Left lung (tissue), 10 donors: ENCODE results near the gene PHC2. TPM values are rescaled to one million over a fixed set of nuclear protein-coding genes. Genes with fewer than 3 reads are reported as not detected.
"Not testable (repeated sequence)": the region's sequence is repeated elsewhere in the genome, so short reads cannot be mapped to it uniquely, and the experiment has no call there.

Source experiments
- ATAC-seq: fragments of 200-7000 bp; cut with Tn5 transposase; one replicate; pipeline ENCODE4 v1.9.1; 2020; ENCODE audit warnings: moderate library complexity
- DNase-seq, 4 donors: peaks; one replicate each; pipeline ENCODE4 v3.0.0-alpha.2; 2013 to 2020
- H3K27ac ChIP-seq, 2 donors: fragments of 200-600 bp; sonication (generic) in 1 of 2; one replicate each; pipeline versions ENCODE4 v1.5.0 to v1.8.0; 2020 to 2021
- H3K27me3 ChIP-seq, 2 donors: fragments of 200-600 bp; sonication (generic) in 1 of 2; one replicate each; pipeline versions ENCODE4 v1.5.0 to v1.8.0; 2020 to 2021
- H3K36me3 ChIP-seq, 2 donors: fragments of 200-600 bp; sonication (generic) in 1 of 2; one replicate each; pipeline versions ENCODE4 v1.5.0 to v1.8.0; 2020 to 2021
- H3K4me1 ChIP-seq, 2 donors: fragments of 200-600 bp; one replicate each; pipeline ENCODE4 v1.8.0; 2021
- H3K4me3 ChIP-seq, 2 donors: fragments of 200-600 bp; sonication (generic) in 1 of 2; one replicate each; pipeline versions ENCODE4 v1.5.0 to v1.8.0; 2020 to 2021; ENCODE audit warnings: mild to moderate bottlenecking in 1 of 2
- H3K9me3 ChIP-seq, 2 donors: fragments of 200-600 bp; sonication (generic) in 1 of 2; one replicate each; pipeline versions ENCODE4 v1.5.0 to v1.8.0; 2020 to 2021
- intact Hi-C, 2 donors: fragments of 100-400 bp; cut with DNase I; formaldehyde crosslinking; loops; one replicate each; pipeline versions ENCODE4 v1.11.2 to v1.14.2; 2022
- polyA plus RNA-seq, 6 donors: library from polyadenylated mRNA; unstranded; fragments of 120-200 nt; gene quantifications; one replicate each; pipeline ENCODE4 v1.2.1, GENCODE V29; 2013; ENCODE audit not compliant: insufficient read length in 6 of 6
- total RNA-seq, 2 donors: library from RNA; stranded (reverse); fragmentation: NEBNext Ultra II Directional; extraction: Animal tissue kit (Norgen Biotek cat#: 25700); gene quantifications; one replicate each; pipeline ENCODE4 v1.2.1, GENCODE V29; 2021
- TF ChIP-seq, protein P1 (sequence below), 2 donors: fragments of 200-600 bp; sonication (generic) in 1 of 2; IDR thresholded peaks; one replicate each; pipeline versions ENCODE4 v1.5.0 to v1.8.0; 2021; ENCODE audit warnings: antibody characterized with exemption in 2 of 2
- donor health status: DM: no; HTN: yes; CAD: no.
- donor health status: DM: no; HTN: no; CAD: no.

The PHC2 gene
- total and polyA plus RNA-seq, 8 donors: 78.2 to 125 (median 83.0) TPM

DNA sequence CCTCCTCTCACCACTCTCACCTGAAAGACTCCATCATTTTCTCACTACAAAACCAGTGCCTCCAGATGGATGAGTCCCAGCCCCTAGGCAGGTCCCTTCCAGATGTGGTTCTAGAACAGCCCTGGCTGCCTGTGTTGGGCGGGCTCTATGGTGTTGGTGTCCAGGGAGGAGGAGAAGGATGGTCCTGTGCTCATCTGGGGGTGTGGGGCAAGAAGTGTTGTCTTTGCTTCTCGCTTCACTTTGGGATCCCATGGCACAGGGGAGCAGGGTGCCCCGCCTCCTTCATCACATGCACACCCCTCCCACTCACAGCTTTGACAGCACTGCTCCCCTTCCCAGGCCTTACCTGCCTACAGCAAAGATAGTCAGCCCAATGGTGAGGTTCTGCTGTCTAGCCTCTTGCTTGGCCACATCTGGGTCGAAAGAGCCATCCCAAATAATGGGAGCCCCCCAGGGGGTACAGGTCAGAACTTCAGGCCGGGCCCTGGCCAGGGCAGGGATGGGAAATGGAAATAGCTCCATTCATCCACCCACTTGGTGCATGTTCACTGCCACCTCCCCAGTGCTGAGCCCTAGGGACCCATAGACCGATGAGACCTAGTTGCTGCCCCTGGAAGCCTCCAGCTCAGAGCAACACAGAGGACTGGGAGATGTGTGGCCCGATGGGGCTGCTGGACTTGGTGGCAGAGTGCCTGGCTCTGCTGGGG, 119.0 kb downstream of the PHC2 start:
- no peak for ATAC-seq
- intact Hi-C loops: no loop called here
- Histone ChIP-seq H3K9me3 (no peaks in the 10 kb centered on the region), H3K36me3 (no peaks in the 10 kb centered on the region), H3K4me3 (no peak overlapping the region), H3K27ac (no peak overlapping the region), H3K4me1 (peaks cover 1 to 4% of the 10 kb centered on the region in 2 donors), H3K27me3 (peaks cover 2 to 5% of the 10 kb centered on the region in 2 donors)
- TF ChIP-seq, protein P1, sequence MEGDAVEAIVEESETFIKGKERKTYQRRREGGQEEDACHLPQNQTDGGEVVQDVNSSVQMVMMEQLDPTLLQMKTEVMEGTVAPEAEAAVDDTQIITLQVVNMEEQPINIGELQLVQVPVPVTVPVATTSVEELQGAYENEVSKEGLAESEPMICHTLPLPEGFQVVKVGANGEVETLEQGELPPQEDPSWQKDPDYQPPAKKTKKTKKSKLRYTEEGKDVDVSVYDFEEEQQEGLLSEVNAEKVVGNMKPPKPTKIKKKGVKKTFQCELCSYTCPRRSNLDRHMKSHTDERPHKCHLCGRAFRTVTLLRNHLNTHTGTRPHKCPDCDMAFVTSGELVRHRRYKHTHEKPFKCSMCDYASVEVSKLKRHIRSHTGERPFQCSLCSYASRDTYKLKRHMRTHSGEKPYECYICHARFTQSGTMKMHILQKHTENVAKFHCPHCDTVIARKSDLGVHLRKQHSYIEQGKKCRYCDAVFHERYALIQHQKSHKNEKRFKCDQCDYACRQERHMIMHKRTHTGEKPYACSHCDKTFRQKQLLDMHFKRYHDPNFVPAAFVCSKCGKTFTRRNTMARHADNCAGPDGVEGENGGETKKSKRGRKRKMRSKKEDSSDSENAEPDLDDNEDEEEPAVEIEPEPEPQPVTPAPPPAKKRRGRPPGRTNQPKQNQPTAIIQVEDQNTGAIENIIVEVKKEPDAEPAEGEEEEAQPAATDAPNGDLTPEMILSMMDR (IDR thresholded peaks at IDR 0.05): no peak
- peak in 1 of 4 donors; percentile 40 for DNase-seq

DNA sequence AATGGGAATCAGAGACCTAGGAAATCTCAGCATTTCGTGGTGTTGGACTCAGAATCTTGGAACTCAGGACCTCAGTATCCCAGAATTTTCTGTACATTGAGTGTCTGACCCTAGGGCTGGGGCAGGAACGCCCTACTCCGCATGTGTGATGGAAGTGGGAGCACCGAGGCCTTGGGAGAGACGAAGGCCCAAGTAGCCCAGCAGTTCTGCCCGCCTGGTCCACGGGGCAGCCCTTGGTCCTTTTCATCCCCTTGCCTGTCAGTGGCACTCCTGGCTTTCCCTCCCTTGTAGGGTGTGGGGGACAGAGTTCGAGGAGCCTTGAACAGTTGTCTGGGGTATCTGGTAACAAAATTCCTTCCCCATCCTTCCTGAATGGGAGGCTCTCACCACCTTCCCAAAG, 120.2 kb downstream of the PHC2 start:
- Histone ChIP-seq H3K27ac (no peak overlapping the region), H3K36me3 (no peaks in the 10 kb centered on the region), H3K27me3 (peaks cover 8 to 16% of the 10 kb centered on the region in 2 donors), H3K9me3 (no peaks in the 10 kb centered on the region), H3K4me1 (peaks cover 5 to 14% of the 10 kb centered on the region in 2 donors), H3K4me3 (no peak overlapping the region)
- TF ChIP-seq, protein P1 (IDR thresholded peaks at IDR 0.05): no peak
- intact Hi-C loops: no loop called here
- ATAC-seq (no peak), DNase-seq (peak in 1 of 4 donors; percentile 53)

DNA sequence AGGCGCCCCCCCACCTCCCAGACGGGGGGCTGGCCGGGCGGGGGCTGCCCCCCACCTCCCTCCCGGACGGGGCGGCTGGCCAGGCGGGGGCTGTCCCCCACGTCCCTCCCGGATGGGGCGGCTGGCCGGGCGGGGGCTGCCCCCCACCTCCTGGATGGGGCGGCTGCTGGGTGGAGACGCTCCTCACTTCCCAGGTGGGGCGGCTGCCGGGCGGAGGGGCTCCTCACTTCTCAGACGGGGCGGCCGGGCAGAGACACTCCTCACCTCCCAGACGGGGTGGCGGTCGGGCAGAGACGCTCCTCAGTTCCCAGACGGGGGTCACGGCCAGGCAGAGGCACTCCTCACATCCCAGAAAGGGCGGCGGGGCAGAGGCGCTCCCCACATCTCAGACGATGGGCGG, 121.5 kb downstream of the PHC2 start:
- H3K27ac ChIP-seq, H3K36me3 ChIP-seq, ATAC-seq, H3K9me3 ChIP-seq, intact Hi-C loops, H3K4me3 ChIP-seq: not testable (repeated sequence)
- peak in 1 of 4 donors; percentile 60 for DNase-seq
- H3K4me1 ChIP-seq: peaks cover 5 to 14% of the 10 kb centered on the region in 2 donors
- H3K27me3 ChIP-seq: peaks cover 8 to 22% of the 10 kb centered on the region in 2 donors

DNA sequence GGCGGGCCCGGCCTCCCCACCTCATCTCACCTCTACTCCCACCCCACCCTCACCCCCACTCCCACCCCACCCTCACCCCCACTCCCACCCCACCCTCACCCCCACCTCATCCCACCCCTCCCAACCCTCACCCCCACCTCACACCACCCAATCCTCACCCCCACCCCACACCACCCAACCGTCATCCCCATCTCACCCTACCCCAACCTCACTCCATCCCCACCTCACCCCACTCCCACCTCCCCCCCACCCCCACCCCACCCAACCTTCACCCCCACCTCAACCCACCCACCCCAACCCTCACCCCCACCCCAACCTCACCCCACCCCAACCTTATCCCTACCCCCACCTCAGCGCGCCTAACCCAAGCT, 123.4 kb downstream of the PHC2 start:
- TF ChIP-seq, protein P1 (IDR thresholded peaks at IDR 0.05): no peak
- ATAC-seq: no peak

DNA sequence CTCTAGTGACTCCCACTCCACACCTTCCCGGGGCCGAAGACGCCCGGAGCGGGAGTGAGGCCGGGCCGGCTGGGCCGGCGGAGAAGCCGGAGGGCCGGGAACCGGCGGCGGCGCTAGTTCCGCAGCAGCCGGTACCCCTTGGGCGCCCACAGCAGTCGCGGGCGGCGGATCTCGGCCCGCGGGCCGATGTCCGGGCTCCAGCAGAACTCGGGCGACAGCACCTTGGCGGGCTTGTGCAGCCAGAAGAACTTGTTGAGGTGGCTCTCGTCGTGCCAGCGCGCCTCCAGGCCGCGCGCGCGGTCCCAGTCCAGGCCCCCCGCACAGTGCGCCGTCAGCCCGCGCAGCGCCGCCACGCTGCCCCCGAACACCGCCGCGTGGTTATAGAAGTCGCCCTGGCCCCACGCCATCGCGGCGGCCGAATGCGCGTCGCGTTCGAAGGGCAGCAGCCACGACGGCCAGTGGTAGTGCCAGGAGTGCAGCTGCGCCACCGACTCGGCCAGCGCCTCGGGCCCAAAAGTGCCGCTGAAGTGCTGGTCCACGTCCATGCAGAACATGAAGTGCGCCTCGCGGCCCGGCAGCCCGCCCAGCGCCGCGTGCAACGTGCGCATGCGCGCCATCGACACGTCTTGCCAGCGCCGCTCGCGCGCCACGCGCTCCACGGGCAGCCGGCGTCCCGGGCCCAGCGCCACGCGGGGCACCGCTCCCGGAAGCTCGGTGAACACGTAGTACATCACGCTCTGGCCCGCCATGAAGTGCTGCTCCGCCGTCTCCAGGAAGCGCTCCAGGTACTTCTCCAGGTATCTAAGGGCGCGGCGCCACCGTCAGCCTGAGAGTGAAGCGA, 124.0 kb downstream of the PHC2 start:
- ATAC-seq (peak; percentile 65), DNase-seq (peak in 3 of 4 donors; percentile 41 to 75 (median 60))
- Histone ChIP-seq H3K4me1 (peaks cover 5 to 21% of the 10 kb centered on the region in 2 donors), H3K9me3 (no peaks in the 10 kb centered on the region), H3K27me3 (peaks cover 8 to 22% of the 10 kb centered on the region in 2 donors), H3K36me3 (no peaks in the 10 kb centered on the region), H3K27ac (no peak overlapping the region), H3K4me3 (peak overlapping the region; percentile 2 to 10)
- TF ChIP-seq, protein P1 (IDR thresholded peaks at IDR 0.05): no peak
- intact Hi-C loops: no loop called here

More for the DNA sequence above, 123.4 kb downstream of the PHC2 start:
- Histone ChIP-seq H3K36me3 (no peaks in the 10 kb centered on the region), H3K4me3 (no peak overlapping the region), H3K27me3 (peaks cover 8 to 22% of the 10 kb centered on the region in 2 donors), H3K27ac (no peak overlapping the region), H3K4me1 (peaks cover 5 to 15% of the 10 kb centered on the region in 2 donors), H3K9me3 (no peaks in the 10 kb centered on the region)
- DNase-seq: no peak
- intact Hi-C loops: no loop called here
